ENCODE results near the gene GPR135.

DNA sequence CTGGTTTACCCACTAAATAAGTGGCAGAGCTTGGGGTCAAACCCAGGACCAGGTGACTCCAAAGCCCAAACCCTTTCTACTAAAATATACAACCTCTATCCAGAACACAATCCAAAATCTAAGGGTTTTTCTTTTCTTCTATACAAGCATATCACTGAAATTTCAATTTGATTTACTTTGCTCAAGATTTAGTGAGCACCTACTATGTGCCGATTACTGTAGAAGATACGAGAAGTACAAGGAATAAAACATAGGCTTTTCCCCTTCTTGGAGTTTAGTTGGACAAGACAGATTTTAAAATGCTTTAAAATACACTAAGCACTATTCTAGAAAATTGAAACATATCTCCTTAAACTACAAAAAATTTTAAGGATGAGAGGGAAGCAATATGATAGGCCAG is 16.2 kb upstream of the GPR135 start:
- TF ChIP-seq, protein P1, sequence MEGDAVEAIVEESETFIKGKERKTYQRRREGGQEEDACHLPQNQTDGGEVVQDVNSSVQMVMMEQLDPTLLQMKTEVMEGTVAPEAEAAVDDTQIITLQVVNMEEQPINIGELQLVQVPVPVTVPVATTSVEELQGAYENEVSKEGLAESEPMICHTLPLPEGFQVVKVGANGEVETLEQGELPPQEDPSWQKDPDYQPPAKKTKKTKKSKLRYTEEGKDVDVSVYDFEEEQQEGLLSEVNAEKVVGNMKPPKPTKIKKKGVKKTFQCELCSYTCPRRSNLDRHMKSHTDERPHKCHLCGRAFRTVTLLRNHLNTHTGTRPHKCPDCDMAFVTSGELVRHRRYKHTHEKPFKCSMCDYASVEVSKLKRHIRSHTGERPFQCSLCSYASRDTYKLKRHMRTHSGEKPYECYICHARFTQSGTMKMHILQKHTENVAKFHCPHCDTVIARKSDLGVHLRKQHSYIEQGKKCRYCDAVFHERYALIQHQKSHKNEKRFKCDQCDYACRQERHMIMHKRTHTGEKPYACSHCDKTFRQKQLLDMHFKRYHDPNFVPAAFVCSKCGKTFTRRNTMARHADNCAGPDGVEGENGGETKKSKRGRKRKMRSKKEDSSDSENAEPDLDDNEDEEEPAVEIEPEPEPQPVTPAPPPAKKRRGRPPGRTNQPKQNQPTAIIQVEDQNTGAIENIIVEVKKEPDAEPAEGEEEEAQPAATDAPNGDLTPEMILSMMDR (IDR thresholded peaks at IDR 0.05) = no peak
- TF ChIP-seq EP300 (IDR thresholded peaks at IDR 0.05; ENCODE audit: low read depth) = no peak
- TF ChIP-seq POLR2A (IDR thresholded peaks at IDR 0.05) = no peak
